ENCODE measurements around the gene RRP9.

DNA sequence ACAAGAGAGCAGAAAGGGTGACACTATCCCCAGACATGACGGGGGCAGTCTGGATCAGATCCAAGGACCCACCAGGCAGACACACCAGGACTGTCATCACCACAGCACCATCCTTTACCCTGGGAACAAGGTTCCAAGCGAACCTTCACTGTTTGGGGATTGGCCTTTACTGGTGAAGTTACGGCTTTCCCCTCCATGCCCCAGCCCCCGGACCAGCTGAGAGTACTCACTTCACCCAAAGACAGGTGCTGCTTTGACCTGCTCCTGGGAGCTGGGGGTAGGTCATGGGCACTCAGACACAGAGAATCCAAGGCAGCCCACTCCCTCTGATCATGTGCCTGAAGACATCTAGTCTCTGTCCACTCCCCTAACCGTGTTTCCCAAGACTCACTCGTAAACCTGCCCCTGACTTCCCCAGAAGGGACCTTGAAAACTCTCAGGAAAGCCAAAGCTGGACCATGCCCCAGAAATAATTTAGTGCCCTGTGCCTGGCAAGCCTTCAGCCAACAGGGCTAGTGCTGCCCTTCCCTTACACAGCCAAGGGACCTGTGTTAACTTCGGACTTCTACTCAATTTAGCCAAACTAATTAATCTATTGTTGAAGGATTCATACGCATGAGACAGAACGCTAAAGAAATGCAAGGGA is 2.8 kb downstream of the RRP9 start:
- TF ChIP-seq, protein P1, sequence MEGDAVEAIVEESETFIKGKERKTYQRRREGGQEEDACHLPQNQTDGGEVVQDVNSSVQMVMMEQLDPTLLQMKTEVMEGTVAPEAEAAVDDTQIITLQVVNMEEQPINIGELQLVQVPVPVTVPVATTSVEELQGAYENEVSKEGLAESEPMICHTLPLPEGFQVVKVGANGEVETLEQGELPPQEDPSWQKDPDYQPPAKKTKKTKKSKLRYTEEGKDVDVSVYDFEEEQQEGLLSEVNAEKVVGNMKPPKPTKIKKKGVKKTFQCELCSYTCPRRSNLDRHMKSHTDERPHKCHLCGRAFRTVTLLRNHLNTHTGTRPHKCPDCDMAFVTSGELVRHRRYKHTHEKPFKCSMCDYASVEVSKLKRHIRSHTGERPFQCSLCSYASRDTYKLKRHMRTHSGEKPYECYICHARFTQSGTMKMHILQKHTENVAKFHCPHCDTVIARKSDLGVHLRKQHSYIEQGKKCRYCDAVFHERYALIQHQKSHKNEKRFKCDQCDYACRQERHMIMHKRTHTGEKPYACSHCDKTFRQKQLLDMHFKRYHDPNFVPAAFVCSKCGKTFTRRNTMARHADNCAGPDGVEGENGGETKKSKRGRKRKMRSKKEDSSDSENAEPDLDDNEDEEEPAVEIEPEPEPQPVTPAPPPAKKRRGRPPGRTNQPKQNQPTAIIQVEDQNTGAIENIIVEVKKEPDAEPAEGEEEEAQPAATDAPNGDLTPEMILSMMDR (IDR thresholded peaks at IDR 0.05; ENCODE audit: low read depth, low read length, missing input control), result no peak
- TF ChIP-seq GABPA (IDR thresholded peaks at IDR 0.05 in 1 of 2, conservative IDR thresholded peaks at IDR 0.05 in 1 of 2), result no peak
- TF ChIP-seq, protein P2, sequence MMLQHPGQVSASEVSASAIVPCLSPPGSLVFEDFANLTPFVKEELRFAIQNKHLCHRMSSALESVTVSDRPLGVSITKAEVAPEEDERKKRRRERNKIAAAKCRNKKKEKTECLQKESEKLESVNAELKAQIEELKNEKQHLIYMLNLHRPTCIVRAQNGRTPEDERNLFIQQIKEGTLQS (IDR thresholded peaks at IDR 0.05), result no peak
- TF ChIP-seq RAD21 (IDR thresholded peaks at IDR 0.05), result no peak
- TF ChIP-seq YY1 (IDR thresholded peaks at IDR 0.05), result no peak
- TF ChIP-seq JUND (IDR thresholded peaks at IDR 0.05), result no peak
- TF ChIP-seq, protein P3, sequence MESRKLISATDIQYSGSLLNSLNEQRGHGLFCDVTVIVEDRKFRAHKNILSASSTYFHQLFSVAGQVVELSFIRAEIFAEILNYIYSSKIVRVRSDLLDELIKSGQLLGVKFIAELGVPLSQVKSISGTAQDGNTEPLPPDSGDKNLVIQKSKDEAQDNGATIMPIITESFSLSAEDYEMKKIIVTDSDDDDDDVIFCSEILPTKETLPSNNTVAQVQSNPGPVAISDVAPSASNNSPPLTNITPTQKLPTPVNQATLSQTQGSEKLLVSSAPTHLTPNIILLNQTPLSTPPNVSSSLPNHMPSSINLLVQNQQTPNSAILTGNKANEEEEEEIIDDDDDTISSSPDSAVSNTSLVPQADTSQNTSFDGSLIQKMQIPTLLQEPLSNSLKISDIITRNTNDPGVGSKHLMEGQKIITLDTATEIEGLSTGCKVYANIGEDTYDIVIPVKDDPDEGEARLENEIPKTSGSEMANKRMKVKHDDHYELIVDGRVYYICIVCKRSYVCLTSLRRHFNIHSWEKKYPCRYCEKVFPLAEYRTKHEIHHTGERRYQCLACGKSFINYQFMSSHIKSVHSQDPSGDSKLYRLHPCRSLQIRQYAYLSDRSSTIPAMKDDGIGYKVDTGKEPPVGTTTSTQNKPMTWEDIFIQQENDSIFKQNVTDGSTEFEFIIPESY (IDR thresholded peaks at IDR 0.05), result no peak
- TF ChIP-seq, protein P4, sequence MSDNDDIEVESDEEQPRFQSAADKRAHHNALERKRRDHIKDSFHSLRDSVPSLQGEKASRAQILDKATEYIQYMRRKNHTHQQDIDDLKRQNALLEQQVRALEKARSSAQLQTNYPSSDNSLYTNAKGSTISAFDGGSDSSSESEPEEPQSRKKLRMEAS (IDR thresholded peaks at IDR 0.05), result no peak
- no peak for TF ChIP-seq TAF1 (conservative IDR thresholded peaks at IDR 0.05)
- no peak for TF ChIP-seq HNF4A (conservative IDR thresholded peaks at IDR 0.05)
